ENCODE data around the gene PLEKHG3.

GRCh38 chr14:64743061-64743460 is 38.8 kb downstream of the PLEKHG3 start:
- TF ChIP-seq POLR2A (IDR thresholded peaks at IDR 0.05) (no peak), CTCF (IDR thresholded peaks at IDR 0.05) (no peak)
